Measurements from ENCODE around the gene RNF10.
A peak's percentile ranks its signal among the peaks of the same experiment; 100 is the strongest.
"Not testable (repeated sequence)": the region's sequence is repeated elsewhere in the genome, so short reads cannot be mapped to it uniquely, and the experiment has no call there.

RNF10 gene

DNA sequence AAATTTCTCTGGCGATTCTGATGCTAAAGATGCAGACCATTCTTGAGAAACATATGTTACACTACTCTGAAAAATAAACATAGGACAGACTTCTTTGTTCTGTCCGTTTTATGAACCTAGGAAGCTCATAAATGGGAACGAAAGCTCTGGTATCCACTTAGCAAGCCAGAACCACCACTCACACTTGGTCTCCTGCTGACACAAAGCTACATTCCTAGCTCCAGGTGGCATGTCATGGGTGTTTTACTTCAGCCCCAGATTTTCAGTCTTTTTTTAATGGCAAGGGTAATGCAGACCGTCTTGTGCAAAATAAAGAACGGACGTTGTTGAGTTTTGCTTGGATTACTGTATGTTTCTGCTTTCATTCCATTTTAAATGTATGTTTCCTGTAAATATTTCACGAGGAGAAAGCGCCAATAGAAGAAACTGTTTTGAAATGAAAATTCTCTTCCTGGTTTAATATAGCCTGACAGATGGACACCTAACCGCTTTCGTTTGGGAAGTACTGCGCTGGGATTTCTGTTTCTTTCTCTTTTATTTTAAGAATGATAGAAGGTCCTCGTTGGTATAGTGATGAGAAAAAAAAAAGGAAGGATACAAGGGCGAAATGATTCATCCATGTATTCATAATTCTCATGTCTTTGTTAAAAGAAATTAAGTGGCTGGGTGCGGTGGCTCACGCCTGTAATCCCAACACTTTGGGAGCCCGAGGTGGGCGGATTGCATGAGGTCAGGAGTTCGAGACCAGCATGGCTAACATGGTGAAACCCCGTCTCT is 4.3 kb upstream of the RNF10 start:
- DNase-seq: no peak

DNA sequence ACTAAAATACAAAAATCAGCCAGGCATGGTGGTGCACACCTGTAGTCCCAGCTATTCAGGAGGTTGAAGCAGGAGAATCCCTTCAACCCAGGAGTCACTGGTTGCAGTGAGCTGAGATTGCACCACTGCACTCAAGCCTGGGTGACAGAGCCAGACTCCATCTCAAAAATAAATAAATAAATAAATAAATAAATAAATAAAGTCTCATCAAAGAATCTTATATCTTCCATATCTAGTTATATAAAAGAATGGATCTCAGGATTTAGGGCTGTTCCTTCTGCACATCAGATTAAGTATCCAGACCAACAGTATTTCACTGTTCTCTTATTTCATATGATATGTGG is 3.8 kb upstream of the RNF10 start:
- DNase-seq: not testable (repeated sequence)

DNA sequence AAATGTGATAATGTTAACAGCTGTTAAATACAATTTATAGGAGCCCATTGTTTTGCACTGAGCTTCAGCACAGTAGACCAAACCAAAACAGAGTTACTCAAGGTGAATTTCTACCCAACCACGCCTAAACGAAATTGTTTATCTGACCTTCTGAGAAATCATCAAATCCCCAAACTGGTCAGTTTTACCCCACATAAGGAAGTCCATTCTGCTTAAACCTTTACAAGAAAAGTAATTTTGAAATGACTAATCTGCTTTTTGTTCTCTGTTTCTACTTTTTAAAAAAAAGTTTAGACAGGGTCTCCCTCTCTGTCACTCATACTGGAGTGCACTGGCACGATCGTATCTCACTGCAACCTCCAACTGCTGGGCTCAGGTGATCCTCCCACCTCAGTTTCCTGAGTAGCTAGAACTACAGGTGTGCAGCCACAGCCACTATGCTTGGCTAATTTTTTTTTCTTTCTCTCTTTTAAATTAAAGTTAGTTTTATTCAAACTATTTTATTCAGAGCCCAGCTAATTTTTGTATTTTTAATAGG is 1.4 kb upstream of the RNF10 start:
- no peak for DNase-seq

DNA sequence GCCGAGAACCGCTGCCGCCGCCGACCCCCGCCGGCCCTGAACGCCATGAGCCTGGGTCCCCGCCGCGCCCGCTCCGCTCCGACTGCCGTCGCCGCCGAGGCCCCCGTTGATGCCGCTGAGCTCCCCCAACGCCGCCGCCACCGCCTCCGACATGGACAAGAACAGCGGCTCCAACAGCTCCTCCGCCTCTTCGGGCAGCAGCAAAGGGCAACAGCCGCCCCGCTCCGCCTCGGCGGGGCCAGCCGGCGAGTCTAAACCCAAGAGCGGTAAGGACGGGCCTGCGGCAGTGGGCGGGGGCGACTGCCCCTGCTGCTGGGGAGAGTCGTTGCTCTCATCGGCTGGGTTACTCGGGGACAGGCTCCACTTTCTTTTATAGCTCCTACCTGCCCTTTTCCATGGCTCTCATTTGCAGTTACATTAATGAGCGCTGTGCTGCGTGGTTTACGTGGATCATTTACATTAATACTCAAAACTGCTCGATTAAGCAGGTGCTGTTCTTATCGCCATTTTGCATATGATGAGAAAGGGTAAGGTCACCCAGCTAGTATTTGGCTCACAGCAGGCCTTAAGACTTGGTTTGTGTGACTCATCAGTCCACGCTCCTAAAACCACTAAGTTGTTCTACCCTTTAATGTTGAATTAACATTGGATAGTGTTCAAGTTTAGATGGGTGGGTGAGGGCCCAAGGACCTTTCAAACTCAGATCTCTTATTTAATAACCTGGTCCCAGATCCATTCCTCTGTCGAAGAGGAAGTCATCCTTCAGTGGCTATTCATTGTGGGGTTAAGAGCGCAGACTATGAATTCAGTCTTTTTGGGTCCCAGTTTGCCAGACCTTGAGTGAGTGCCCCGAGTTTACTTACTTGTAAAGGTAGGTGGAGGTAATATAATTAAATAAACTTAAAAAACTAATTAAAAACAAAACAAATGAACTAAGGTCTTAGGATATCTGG is 823 bp downstream of the RNF10 start:
- peak; percentile 62 for DNase-seq

DNA sequence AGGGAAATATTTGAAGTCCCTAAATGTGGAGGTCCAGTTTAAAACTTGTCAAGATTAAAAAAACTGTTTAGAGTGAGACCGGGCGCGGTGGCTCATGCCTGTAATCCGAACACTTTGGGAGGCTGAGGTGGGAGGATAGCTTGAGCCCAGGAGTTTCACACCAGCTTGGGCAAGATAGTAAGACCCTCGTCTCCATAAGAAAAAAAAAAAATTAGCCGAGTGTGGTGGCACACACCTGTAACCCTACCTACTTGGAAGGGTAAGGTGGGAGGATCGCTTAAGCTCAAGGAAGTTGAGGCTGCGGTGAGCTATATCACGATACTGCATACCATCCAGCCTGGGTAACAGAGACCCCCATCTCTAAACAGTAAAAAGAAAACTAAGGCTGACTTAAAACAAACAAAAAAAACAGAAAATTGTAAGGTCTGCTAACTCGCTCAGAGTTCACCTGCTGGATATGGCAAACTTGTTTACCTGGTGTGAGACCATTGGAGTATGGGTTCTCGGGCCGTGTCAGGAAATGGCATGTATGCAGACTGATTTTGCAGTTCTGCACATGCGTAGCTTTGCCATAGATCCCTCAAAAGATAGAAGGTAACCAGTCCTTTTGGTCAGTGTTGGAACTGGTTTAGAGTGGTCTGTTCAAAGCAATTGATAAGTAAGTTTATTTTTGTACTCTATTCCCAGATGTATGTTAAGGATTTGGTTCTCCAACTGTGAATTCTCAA is 2.1 kb downstream of the RNF10 start:
- no peak for DNase-seq

DNA sequence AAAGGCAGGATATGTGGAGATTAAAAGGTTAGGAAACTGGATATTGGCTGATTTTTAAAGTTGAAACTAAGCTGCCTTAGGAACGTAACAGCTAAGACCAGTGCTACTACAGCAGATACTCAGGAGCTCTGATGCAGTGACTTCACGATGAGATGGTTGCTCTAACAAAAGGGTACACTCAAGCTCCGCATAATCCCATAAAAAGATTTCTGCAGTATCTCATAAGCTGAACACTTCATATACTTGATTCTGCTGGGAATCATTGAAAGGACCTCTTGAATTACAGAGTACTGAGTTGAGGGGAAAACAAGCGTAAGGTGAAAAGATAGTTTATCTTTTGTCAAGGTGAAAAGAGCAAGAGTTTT is 3.7 kb downstream of the RNF10 start:
- no peak for DNase-seq

DNA sequence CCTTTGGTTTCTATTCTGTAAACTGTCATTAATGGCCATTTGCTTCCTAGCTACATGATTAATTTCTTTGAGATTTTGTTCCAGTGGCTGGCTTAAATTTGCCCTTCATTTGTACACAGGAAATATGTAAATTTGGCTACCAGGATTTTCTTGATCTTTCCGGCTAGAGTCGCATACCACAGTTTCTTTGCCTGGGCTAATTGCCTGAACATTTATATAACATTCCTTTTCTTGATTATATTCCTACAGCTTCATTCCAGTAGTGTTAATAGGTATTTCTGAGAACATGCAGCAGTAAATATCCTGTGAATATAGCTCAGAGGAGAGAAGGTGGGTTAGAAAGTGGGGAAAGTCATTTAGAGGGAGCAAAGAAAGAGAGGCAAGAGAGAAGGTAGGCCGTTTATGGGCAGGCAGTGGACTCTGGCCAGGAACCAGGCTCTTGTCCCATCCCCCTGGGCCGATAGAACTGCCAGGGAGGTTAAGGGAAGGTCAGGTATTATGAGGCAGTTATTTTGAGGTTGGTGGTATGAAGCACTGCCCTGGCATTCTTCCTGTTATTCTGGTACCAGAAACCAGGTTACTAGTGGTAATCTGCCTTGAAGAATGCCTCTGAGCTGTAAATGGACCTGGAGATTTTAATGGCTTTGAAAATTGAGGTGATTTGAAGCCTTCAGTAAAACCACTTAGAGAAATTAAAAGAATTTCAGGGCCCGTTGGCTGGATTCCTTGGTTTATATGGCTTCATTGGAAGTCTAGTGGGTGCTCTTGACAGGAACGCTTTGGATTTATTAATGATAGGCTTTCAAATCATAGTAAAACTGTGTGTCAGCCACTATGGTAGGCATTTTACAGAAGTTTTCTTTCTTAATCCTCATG is 4.4 kb downstream of the RNF10 start:
- DNase-seq: no peak

DNA sequence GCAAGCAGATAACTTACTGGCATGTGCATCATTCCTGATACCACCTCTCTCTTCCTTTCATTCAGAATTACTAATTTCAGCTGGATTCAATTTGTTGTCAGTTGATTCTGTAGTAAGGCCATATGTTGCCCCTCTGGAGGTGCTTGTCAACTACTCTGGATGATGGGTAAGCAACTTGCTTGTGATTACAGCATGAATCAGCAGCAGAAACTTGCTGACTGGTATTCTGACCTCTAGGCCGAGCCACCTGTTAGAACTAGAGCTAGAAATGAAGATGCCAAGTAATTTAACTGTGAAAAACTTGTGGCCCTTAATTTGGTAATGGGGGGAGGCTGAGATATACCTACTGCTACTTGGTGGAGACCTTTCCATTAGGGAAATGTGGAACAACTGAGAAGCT is 5.1 kb downstream of the RNF10 start:
- no peak for DNase-seq

DNA sequence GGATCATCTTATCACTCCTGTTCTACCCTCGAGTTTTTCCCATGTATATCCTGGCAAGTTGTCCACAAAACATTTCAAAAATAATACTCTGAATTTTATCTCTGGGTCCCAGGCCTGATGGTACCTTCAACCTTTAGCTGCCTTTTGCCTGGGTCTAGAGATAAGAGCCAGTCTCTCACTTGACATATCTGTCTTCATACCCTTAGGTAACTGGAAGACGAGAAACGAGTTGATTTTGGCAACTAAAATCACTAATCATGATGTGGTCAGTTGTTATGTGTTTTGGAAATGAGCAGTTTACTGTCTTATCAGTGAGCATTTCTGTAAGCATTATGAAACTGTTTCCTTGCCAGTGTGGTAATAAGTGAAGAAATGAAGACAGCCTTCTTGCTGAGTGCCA is 6.3 kb downstream of the RNF10 start:
- DNase-seq: no peak

DNA sequence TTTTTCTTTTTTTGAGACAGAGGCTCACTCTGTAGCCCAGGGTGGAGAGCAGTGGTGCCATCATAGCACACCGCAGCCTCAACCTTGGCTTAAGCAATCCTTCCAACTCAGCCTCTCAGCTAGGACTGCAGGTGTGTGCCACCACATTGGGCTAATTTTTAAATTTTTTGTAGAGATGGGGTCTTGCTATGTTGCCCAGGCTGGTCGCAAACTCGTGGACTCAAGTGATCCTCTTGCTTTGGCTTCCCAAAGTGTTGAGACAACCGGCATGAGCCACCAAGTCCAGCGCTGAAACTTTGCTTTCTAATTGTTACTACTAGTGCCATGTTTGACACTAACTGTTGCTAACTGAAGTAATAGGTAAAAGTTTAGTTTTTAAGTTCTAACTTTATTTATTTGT is 8.0 kb downstream of the RNF10 start:
- no peak for DNase-seq

DNA sequence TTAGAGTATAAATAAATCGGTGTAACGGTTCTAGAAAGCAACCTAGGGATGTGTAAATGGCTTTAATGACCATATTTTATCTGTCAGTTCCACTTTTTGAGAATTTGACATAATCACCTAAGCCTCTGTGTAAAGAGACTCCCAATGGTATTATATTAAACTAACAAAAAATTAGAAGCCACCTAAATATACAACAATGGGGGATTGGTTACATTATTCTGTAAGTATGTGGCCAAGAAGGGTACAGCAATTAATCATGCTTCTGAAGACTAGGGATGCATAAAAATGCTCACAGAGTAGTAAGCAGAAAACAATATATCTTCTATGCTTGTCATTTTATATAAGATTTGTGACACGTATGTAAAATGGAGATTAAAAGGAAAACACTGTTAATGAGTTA is 10.5 kb downstream of the RNF10 start:
- DNase-seq: no peak

DNA sequence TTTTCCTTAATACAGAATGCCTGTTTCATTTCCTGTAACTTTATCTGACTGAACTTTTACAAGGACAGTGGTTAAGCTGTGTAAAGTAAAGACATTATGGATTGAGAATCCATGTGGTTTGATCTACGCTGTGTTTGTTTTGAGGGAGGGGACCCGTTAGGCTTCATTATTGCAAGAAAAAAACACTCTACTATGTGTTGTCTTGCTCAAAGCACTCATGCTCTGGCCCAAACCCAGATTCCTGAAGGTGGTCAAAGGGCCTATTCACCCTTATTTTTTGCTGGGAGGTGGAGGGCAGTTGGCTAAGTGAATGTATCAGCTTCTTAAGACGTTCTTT is 11.9 kb downstream of the RNF10 start:
- no peak for DNase-seq

DNA sequence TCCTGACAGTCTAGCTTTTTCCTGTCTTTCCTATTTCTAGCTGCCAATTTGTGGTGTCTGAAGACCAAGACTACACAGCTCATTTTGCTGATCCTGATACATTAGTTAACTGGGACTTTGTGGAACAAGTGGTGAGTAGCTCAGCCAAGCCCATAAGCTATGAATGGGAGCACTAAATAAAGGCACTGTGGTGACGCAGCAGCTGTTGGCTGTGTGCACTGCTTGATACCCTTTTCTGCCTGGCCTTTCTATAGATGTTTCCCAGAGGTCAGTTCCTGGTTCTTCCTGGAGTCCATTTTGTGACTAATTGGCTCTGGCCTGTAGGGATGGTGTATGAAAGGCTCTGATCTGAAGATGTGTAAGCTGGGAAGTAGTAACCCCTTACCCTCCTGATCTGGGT is 20.5 kb downstream of the RNF10 start:
- no peak for DNase-seq

DNA sequence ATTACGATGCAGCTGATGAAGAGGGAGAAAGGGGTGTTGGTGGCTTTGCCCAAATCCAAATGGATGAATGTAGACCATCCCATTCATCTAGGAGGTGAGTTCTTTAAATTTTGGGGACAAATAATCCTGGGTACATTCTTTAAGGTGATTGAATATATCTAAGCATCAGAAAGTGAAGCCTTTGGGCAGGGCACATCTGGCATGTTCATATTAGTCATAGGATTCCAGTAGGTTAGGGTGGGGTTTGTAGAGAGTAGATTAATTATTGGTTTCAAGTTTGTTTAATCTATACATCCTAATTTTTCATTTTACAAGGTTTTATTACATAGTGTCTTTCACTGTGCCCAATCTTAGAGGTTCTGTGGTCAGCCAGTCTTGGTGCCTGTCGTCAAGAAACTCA is 23.4 kb downstream of the RNF10 start:
- DNase-seq: no peak

DNA sequence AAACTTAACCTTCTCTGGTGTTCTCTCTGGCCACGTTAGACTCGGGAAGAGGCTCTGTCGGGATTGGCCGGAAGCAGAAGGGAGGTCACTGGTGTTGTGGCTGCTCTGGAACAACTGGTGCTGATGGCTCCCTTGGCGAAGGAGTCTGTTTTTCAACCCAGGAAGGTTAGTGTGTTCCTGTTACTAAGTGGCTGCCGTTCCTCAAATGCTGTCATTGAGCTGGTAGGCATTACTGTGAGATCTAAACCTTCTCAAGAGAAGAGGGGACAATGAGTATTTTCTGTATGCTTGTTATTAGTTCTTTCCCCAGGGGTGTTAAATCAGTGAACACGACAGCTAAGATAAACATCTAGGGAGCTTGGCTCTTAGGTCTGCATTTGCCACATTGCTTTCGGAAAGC is 28.8 kb downstream of the RNF10 start:
- DNase-seq: no peak

DNA sequence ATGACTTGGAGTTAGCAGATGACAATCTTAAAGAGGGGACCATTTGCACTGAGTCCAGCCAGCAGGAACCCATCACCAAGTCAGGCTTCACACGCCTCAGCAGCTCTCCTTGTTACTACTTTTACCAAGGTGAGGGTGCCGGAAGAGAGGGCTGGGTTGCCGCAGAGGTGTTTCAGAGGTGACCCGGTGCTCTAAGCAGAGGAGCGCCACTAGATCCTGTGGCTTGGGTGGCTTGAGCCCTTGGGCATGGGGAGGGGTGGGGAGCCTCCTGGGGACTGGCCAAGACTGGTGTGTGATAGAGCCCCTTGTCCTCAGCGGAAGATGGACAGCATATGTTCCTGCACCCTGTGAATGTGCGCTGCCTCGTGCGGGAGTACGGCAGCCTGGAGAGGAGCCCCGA is 29.3 kb downstream of the RNF10 start:
- DNase-seq: no peak

DNA sequence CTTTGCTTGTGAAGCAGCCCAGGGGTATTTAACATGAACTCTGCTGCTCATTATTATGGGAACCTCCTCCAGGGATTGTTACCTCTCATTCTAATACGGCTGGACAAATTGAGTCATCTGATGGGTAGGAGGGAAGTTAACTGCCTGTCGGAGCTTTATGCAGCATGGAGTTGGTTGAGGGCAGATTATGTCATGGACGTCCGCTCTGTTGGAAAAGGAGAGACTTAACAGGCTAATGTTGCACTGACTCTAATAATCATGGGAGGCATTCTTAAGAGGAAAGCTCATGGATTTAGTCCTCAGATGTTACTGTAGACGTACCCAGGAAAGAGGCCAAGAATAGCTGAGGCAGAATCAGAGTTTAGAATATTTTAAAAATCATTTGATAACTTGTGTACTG is 37.1 kb downstream of the RNF10 start:
- DNase-seq: no peak

DNA sequence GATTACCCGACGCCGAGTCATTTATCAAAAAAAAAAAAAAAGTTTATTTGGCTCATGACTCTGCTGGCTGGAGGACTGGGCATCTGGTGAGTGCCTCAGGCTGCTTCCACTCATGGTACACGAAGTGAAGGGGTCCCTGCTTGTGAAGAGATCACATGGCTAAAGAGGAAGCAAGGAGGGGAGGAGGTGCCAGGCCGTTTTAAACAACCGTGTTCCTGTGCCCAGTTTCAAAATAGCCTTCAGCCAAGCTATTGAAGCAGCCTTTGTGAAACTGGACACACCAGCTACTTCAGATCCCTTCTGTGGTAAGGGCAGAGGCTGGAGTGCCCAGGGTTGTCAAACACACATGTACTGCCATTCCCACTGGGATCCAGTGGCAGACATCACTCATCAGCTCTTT is 39.4 kb downstream of the RNF10 start:
- no peak for DNase-seq

DNA sequence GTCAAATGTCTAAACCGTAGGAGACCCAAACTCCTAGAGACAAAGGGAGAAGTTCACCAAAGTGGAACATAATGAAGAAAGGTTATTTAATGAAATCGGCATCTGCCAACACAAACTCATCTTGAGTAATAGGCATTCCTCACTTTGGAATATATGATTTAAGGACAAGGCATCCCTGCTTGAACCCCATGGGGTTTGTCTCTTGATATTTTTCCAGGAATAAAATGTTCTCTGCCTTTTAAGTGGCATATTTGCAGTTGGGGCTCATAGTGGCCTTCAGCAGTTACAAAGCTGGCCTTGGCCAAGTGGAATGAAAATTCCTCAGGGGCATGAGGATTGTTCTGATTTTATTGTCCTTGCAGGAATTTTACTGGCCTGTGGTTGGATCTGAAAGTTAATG is 40.0 kb downstream of the RNF10 start:
- no peak for DNase-seq

DNA sequence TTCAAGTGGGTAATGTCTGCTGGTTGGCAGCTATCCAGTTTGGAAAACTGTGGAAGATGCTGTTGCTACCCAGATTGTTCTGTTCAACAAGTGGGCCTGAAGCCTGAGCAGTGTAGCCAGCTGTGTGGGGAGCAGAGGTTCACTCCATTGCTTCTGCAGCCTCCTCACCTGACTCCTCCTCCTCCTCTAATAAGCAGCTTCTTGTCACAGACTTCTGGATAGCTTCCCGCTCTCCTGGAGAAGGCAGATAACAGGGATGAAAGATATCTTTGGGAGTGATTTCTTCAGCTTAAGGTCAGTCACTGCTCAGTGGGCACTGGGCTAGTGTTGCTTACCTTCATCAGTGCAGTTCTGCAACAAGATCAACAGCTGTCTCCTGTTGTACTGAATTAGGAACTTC is 45.0 kb downstream of the RNF10 start:
- no peak for DNase-seq

DNA sequence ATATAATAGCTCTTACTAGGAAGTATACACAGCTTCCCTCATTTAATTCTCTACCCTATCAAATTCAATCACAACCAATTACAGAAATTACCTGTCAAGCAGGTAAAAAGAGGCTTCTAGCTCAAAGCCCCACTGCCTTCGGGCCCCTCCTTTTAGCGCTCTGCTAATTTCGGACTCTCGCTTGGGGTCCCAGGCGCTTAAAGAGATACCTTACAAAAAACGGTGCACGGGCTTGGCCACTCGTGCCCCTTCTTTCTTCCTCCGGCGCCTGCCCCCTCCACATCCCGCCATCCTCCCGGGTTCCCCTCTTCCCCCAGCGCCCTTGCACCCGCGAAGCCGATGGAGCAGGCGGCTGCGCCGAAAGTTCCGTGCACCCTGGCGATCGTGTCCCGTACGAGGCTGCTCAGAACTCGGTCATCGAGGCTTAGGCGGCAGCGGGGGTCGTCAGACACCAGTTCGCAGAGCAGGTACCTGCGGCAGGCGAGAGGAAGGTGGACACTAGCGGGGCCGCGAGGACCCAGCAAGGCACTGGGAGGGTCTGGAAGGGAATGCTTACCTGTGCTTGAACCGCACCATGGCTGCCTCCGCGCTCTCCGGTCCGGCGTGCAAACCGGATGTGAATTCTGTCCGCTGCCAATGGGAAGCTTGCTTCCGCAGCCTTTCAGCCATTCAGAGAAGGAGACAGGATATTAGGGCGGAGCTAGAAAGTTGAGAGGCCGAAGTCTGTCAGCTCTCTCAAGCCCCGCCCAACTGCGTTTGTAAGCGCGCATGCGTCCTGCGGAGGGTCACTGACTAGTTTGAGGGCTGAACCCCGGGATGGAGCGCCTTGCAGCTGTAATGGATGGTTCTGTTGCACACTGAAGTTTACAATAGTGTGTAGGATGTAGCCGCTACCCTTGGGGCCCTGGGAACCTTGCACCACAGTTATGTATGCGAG is 46.9 kb downstream of the RNF10 start, which contains the start of gene POP5:
Gene POP5 (minus strand): TSS at position 616 of the 937 bp plus-strand sequence. CDS start 40 bp downstream, at position 576.
- peak; percentile 92 for DNase-seq
